Upper lobe of left lung (tissue), 6 donors: Measurements from ENCODE around the gene SFSWAP. TPM values are rescaled to one million over a fixed set of nuclear protein-coding genes. Genes with fewer than 3 reads are reported as not detected.
A peak's percentile ranks its signal among the peaks of the same experiment; 100 is the strongest.

Experiments
- ATAC-seq, 2 donors: fragments of 200-7000 bp; cut with Tn5 transposase; one replicate each; pipeline ENCODE4 v1.9.1; 2022; ENCODE audit warnings: mild to moderate bottlenecking in 2 of 2, moderate library complexity in 2 of 2; ENCODE audit not compliant: low FRiP score in 2 of 2
- DNase-seq, 2 donors: peaks; one replicate each; pipeline ENCODE4 v3.0.0-alpha.2; 2019 to 2020
- H3K27ac ChIP-seq, 4 donors: fragments of 200-600 bp; sonication (generic); one replicate each; pipeline ENCODE4 v1.5.1; 2016 to 2019
- H3K27me3 ChIP-seq, 4 donors: fragments of 200-600 bp; sonication (generic); one replicate each; pipeline ENCODE4 v1.5.1; 2017 to 2019
- H3K36me3 ChIP-seq, 4 donors: fragments of 200-600 bp; sonication (generic); one replicate each; pipeline ENCODE4 v1.5.1; 2016 to 2019
- H3K4me1 ChIP-seq, 4 donors: fragments of 200-600 bp; sonication (generic); one replicate each; pipeline ENCODE4 v1.5.1; 2018 to 2019
- H3K4me3 ChIP-seq, 4 donors: fragments of 200-600 bp; sonication (generic); one replicate each; pipeline ENCODE4 v1.5.1; 2017 to 2019; ENCODE audit warnings: mild to moderate bottlenecking in 2 of 4, moderate library complexity in 1 of 4
- H3K9me3 ChIP-seq, 4 donors: fragments of 200-600 bp; sonication (generic); one replicate each; pipeline ENCODE4 v1.5.1; 2018 to 2019
- CTCF ChIP-seq, 6 experiments: fragments of 450-650 bp in 4 of 6; fragments of 200-600 bp in 2 of 6; sonication (generic) in 2 of 6; IDR thresholded peaks; one replicate each; pipeline ENCODE4 v1.5.1; 2016 to 2019; ENCODE audit warnings: antibody characterized with exemption in 6 of 6
- EP300 ChIP-seq, 4 donors: sonication (generic); formaldehyde crosslinking; IDR thresholded peaks; one replicate each; pipeline ENCODE4 v1.5.1; 2017; ENCODE audit warnings: antibody characterized with exemption in 4 of 4, control low read depth in 2 of 4
- POLR2A ChIP-seq, 4 donors: fragments of 450-650 bp; IDR thresholded peaks; one replicate each; pipeline ENCODE4 v1.5.1; 2016 to 2017; ENCODE audit warnings: antibody characterized with exemption in 4 of 4, mild to moderate bottlenecking in 2 of 4
- POLR2AphosphoS5 ChIP-seq, 2 donors: sonication (generic); formaldehyde crosslinking; IDR thresholded peaks; one replicate each; pipeline ENCODE4 v1.5.1; 2017; ENCODE audit warnings: antibody characterized with exemption in 2 of 2
- WGBS, 2 donors: methylation state at CpG; one replicate each; pipeline ENCODE4 v1.1.5; 2017 to 2018; 5-methylcytosine and 5-hydroxymethylcytosine counted together
- total RNA-seq, 6 donors: library from RNA; depleted of rRNA in 4 of 6; stranded (reverse); fragments of >200 nt in 4 of 6; gene quantifications; one replicate each; pipeline versions ENCODE4 v1.1.0 to v1.2.1, GENCODE V29; 2016 to 2021
- donor health status: DM: no; HTN: no; CAD: no; lungs with moderate emphysema.
- donor health status: DM: no; HTN: yes; CAD: no; lungs with severe emphysema.

The SFSWAP gene
- total RNA-seq, 6 donors from 2014 or later, result 33.9 to 136 (median 51.4) TPM

GRCh38 chr12:131829356-131829747, 118.5 kb downstream of the SFSWAP start:
- ATAC-seq (peak in 1 of 2 donors; percentile 38), DNase-seq (peak in 1 of 2 donors; percentile 84)
- no peaks in the 10 kb centered on the region for H3K9me3 ChIP-seq
- WGBS, 2 donors, result 8% methylated on average over 5 to 26 of the region's 27 CpGs
- TF ChIP-seq POLR2AphosphoS5 (IDR thresholded peaks at IDR 0.05) (no peak), POLR2A (IDR thresholded peaks at IDR 0.05) (no peak), EP300 (IDR thresholded peaks at IDR 0.05) (no peak), CTCF (IDR thresholded peaks at IDR 0.05) (no peak)
- H3K4me3 ChIP-seq, result peak overlapping the region in 3 of 4 donors; percentile 44 to 53 (median 51)
- H3K27me3 ChIP-seq, result peaks cover 2 to 52% (median 28%) of the 10 kb centered on the region in 4 donors
- H3K4me1 ChIP-seq, result peaks cover 34 to 51% (median 37%) of the 10 kb centered on the region in 4 donors
- H3K36me3 ChIP-seq, result no peaks in the 10 kb centered on the region
- H3K27ac ChIP-seq, result peak overlapping the region in 1 of 4 donors; percentile 9

- peaks cover 2 to 53% (median 28%) of the 10 kb centered on the region in 4 donors for H3K27me3 ChIP-seq
- peak overlapping the region; percentile 16 to 53 (median 48) for H3K4me3 ChIP-seq
- no peaks in the 10 kb centered on the region for H3K9me3 ChIP-seq
- ATAC-seq (peak in 1 of 2 donors; percentile 4), DNase-seq (peak in 1 of 2 donors; percentile 80)
- H3K27ac ChIP-seq, result peak overlapping the region in 2 of 4 donors; percentile 24 to 55
- TF ChIP-seq CTCF (IDR thresholded peaks at IDR 0.05), result no peak
- TF ChIP-seq POLR2AphosphoS5 (IDR thresholded peaks at IDR 0.05), result no peak
- no peak for TF ChIP-seq POLR2A (IDR thresholded peaks at IDR 0.05)
- TF ChIP-seq EP300 (IDR thresholded peaks at IDR 0.05), result no peak
- 7% methylated on average over 6 of the region's 28 CpGs; no CpG with 5 or more reads in 1 of the 2 donors for WGBS, 2 donors
- peaks cover 34 to 51% (median 37%) of the 10 kb centered on the region in 4 donors for H3K4me1 ChIP-seq
- no peaks in the 10 kb centered on the region for H3K36me3 ChIP-seq
These were observed 119.0 kb downstream of the SFSWAP start for GRCh38 chr12:131829791-131830334.

GRCh38 chr12:131830335-131830913, 119.5 kb downstream of the SFSWAP start:
- Histone ChIP-seq H3K4me1 (peaks cover 34 to 51% (median 37%) of the 10 kb centered on the region in 4 donors), H3K9me3 (no peaks in the 10 kb centered on the region), H3K36me3 (no peaks in the 10 kb centered on the region), H3K27me3 (peaks cover 2 to 53% (median 28%) of the 10 kb centered on the region in 4 donors), H3K4me3 (peak overlapping the region; percentile 16 to 53 (median 48)), H3K27ac (peak overlapping the region in 3 of 4 donors; percentile 6 to 55 (median 24))
- ATAC-seq (peak; percentile 87 to 89), DNase-seq (peak; percentile 76 to 94)
- WGBS, 2 donors, result 0% methylated on average over 8 to 12 of the region's 50 CpGs
- TF ChIP-seq EP300 (IDR thresholded peaks at IDR 0.05), result no peak
- TF ChIP-seq POLR2AphosphoS5 (IDR thresholded peaks at IDR 0.05), result peak in 1 of 2 donors; percentile 23
- peak; percentile 49 to 88 (median 68) for TF ChIP-seq CTCF (IDR thresholded peaks at IDR 0.05)

- Histone ChIP-seq H3K9me3 (no peaks in the 10 kb centered on the region), H3K4me3 (peak overlapping the region; percentile 1 to 53 (median 48)), H3K4me1 (peaks cover 34 to 51% (median 37%) of the 10 kb centered on the region in 4 donors), H3K27me3 (peaks cover 2 to 53% (median 28%) of the 10 kb centered on the region in 4 donors), H3K27ac (peak overlapping the region in 3 of 4 donors; percentile 42 to 58 (median 55)), H3K36me3 (no peaks in the 10 kb centered on the region)
- TF ChIP-seq CTCF (IDR thresholded peaks at IDR 0.05) (no peak), POLR2AphosphoS5 (IDR thresholded peaks at IDR 0.05) (no peak), EP300 (IDR thresholded peaks at IDR 0.05) (no peak), POLR2A (IDR thresholded peaks at IDR 0.05) (no peak)
- peak in 1 of 2 donors; percentile 79 for DNase-seq
- WGBS, 2 donors, result 0 to 5% methylated on average over 1 to 26 of the region's 33 CpGs
- ATAC-seq, result peak in 1 of 2 donors; percentile 2
These were observed 120.2 kb downstream of the SFSWAP start for GRCh38 chr12:131830914-131831571.
